Astrocyte of the cerebellum (primary cell): Measurements from ENCODE around the gene MYBBP1A.
"Not testable (repeated sequence)": the region's sequence is repeated elsewhere in the genome, so short reads cannot be mapped to it uniquely, and the experiment has no call there.

Source experiments
- DNase-seq: peaks from one replicate; pipeline ENCODE4 v3.0.0-alpha.2; 2011; ENCODE audit warnings: low read depth
- H3K4me3 ChIP-seq: 2 replicates; pipeline ENCODE4 v1.5.1; 2011; ENCODE audit warnings: mild to moderate bottlenecking, low read depth, low read length, moderate library complexity
- in situ Hi-C: cut with HindIII; loops from 2 replicates; pipeline ENCODE4 v1.10.0; 2017; ENCODE audit warnings: low sequenced_read_pairs
- TF ChIP-seq, protein P1 (sequence below): IDR thresholded peaks from 2 replicates; pipeline ENCODE4 v1.5.1; 2012; ENCODE audit warnings: low read length, low read depth, moderate library complexity, mild to moderate bottlenecking; ENCODE audit errors: missing control alignments

The MYBBP1A gene

GRCh38 chr17:4579678-4580077 is 24.5 kb upstream of the MYBBP1A start:
- in situ Hi-C loops = no loop called here
- H3K4me3 ChIP-seq = no peak overlapping the region
- TF ChIP-seq, protein P1, sequence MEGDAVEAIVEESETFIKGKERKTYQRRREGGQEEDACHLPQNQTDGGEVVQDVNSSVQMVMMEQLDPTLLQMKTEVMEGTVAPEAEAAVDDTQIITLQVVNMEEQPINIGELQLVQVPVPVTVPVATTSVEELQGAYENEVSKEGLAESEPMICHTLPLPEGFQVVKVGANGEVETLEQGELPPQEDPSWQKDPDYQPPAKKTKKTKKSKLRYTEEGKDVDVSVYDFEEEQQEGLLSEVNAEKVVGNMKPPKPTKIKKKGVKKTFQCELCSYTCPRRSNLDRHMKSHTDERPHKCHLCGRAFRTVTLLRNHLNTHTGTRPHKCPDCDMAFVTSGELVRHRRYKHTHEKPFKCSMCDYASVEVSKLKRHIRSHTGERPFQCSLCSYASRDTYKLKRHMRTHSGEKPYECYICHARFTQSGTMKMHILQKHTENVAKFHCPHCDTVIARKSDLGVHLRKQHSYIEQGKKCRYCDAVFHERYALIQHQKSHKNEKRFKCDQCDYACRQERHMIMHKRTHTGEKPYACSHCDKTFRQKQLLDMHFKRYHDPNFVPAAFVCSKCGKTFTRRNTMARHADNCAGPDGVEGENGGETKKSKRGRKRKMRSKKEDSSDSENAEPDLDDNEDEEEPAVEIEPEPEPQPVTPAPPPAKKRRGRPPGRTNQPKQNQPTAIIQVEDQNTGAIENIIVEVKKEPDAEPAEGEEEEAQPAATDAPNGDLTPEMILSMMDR = no peak
- DNase-seq = no peak

- DNase-seq, H3K4me3 ChIP-seq, in situ Hi-C loops: not testable (repeated sequence)
Observed at GRCh38 chr17:4578349-4578748, 23.2 kb upstream of the MYBBP1A start.

- DNase-seq = no peak
- in situ Hi-C loops = no loop called here
- TF ChIP-seq, protein P1 = no peak
- H3K4me3 ChIP-seq = no peak overlapping the region
Observed at GRCh38 chr17:4577386-4577993, 22.3 kb upstream of the MYBBP1A start.

DNA sequence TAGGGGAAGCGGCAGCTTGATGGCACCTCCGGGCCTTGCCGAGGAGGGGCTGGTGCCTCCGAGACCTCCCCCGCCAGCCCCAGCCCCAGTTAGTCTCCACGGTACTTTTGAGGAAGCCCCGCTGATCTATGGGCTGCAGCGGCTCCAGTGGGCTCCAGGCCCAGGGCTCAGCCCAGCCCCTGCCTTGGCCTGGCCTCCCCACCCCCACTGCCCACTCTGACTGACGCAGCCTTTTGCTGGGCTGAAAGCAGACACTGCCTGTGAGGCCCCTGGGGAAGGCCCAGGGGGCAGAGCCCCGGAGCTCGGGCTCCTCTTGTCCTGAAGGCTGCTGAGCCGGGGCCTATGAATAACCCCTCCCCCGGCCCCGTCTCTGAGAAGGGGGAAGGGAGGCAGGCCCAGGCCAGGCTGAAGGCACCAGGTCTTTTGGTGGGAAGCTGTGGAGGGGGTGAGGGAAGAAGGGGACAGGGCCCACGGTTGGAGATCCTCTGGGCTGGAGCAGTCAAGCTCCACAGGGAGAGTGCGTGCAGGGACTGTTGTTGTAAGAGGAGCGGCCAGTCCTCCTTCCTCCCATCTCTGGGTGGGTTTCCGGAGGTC is 21.6 kb upstream of the MYBBP1A start:
- no peak for DNase-seq
- TF ChIP-seq, protein P1 = no peak
- H3K4me3 ChIP-seq = no peak overlapping the region
- in situ Hi-C loops = no loop called here

GRCh38 chr17:4576161-4576558 is 21.0 kb upstream of the MYBBP1A start:
- in situ Hi-C loops = no loop called here
- H3K4me3 ChIP-seq = no peak overlapping the region

GRCh38 chr17:4574448-4575045 is 19.4 kb upstream of the MYBBP1A start:
- no peak for DNase-seq
- H3K4me3 ChIP-seq = no peak overlapping the region
- TF ChIP-seq, protein P1 = no peak
- in situ Hi-C loops = no loop called here

More at GRCh38 chr17:4576161-4576558, 21.0 kb upstream of the MYBBP1A start:
- no peak for DNase-seq
- TF ChIP-seq, protein P1 = no peak

DNA sequence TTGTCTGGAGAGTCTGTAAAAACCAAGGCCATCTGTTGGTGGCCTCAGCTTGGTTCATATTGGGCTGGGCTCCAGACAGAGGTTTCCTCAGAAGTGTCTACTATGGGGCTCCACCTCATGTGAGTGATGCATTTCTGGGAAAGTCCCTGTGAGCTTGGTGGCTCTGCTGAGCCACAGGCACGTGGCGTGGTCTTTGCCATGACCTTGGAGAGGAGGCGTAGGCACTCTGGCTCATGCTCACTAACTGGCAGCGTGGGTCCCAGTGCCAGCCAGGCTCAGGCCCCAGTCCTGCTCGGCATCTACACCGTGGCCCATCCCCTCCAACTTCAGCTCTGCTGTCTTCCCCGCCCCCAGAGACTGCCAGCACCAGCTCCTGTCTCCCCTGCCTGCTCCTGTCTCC is 18.5 kb upstream of the MYBBP1A start:
- no peak overlapping the region for H3K4me3 ChIP-seq
- TF ChIP-seq, protein P1 = no peak
- DNase-seq = no peak
- in situ Hi-C loops = no loop called here
